ENCODE data around the gene GPR157.

- TF ChIP-seq CTCF (IDR thresholded peaks at IDR 0.05) (no peak), POLR2A (IDR thresholded peaks at IDR 0.05) (no peak)
These were observed 8.5 kb downstream of the GPR157 start for GRCh38 chr1:9120312-9120958.

Measured in right lobe of liver (tissue), 4 donors.